ENCODE measurements around the gene NOC2L. TPM values are rescaled to one million over a fixed set of nuclear protein-coding genes. Genes with fewer than 3 reads are reported as not detected.

NOC2L gene
- total RNA-seq, 1 donor from 2014 or later = 33.2 TPM

- no peaks in the 10 kb centered on the region for H3K27me3 ChIP-seq
- H3K9me3 ChIP-seq = no peaks in the 10 kb centered on the region
- H3K27ac ChIP-seq = no peak overlapping the region
- intact Hi-C loops (cut with DNase I) = no loop called here
- no peaks in the 10 kb centered on the region for H3K36me3 ChIP-seq
- no peaks in the 10 kb centered on the region for H3K4me1 ChIP-seq
- no peak overlapping the region for H3K4me3 ChIP-seq
- no peak for DNase-seq (ENCODE audit: low spot score in 2 of 2)
- no peak for TF ChIP-seq CTCF (IDR thresholded peaks at IDR 0.05)
These were observed 22.5 kb upstream of the NOC2L start for GRCh38 chr1:981491-981954.

- intact Hi-C loops (cut with DNase I) = no loop called here
- Histone ChIP-seq H3K9me3 (no peaks in the 10 kb centered on the region), H3K36me3 (no peaks in the 10 kb centered on the region), H3K4me1 (peaks cover 2% of the 10 kb centered on the region in 2 donors), H3K4me3 (no peak overlapping the region), H3K27ac (no peak overlapping the region), H3K27me3 (no peaks in the 10 kb centered on the region)
- no peak for DNase-seq (ENCODE audit: low spot score in 2 of 2)
- TF ChIP-seq CTCF (IDR thresholded peaks at IDR 0.05) = no peak
These were observed 21.7 kb upstream of the NOC2L start for GRCh38 chr1:980602-981395.

GRCh38 chr1:980137-980571 lies 21.1 kb upstream of the NOC2L start:
- DNase-seq (ENCODE audit: low spot score in 2 of 2) = no peak
- no peak for TF ChIP-seq CTCF (IDR thresholded peaks at IDR 0.05)
- Histone ChIP-seq H3K4me1 (peaks cover 2 to 3% of the 10 kb centered on the region in 2 donors), H3K36me3 (no peaks in the 10 kb centered on the region), H3K9me3 (no peaks in the 10 kb centered on the region), H3K4me3 (no peak overlapping the region), H3K27ac (no peak overlapping the region), H3K27me3 (no peaks in the 10 kb centered on the region)
- intact Hi-C loops (cut with DNase I) = no loop called here

GRCh38 chr1:979744-980072 lies 20.7 kb upstream of the NOC2L start:
- Histone ChIP-seq H3K4me1 (peaks cover 2 to 3% of the 10 kb centered on the region in 2 donors), H3K4me3 (no peak overlapping the region), H3K36me3 (no peaks in the 10 kb centered on the region), H3K27ac (no peak overlapping the region), H3K27me3 (peaks cover under 1% of the 10 kb centered on the region), H3K9me3 (no peaks in the 10 kb centered on the region)
- no peak for DNase-seq (ENCODE audit: low spot score in 2 of 2)
- intact Hi-C loops (cut with DNase I) = no loop called here
- TF ChIP-seq CTCF (IDR thresholded peaks at IDR 0.05) = no peak

- Histone ChIP-seq H3K4me1 (peaks cover 2 to 3% of the 10 kb centered on the region in 2 donors), H3K9me3 (no peaks in the 10 kb centered on the region), H3K36me3 (no peaks in the 10 kb centered on the region), H3K4me3 (no peak overlapping the region), H3K27me3 (peaks cover 3% of the 10 kb centered on the region), H3K27ac (no peak overlapping the region)
- no peak for TF ChIP-seq CTCF (IDR thresholded peaks at IDR 0.05)
- DNase-seq (ENCODE audit: low spot score in 2 of 2) = no peak
- intact Hi-C loops (cut with DNase I) = no loop called here
These were observed 20.0 kb upstream of the NOC2L start for GRCh38 chr1:978835-979743.
